Ammon's horn (tissue), 1 donor: ENCODE measurements around the gene LRP1.

Source experiments
- DNase-seq: peaks from one replicate; pipeline ENCODE4 v3.0.0-alpha.2; 2016; ENCODE audit warnings: low spot score

The LRP1 gene

GRCh38 chr12:57236201-57236924 lies 108.1 kb downstream of the LRP1 start:
- DNase-seq = no peak

GRCh38 chr12:57236925-57237595 lies 108.8 kb downstream of the LRP1 start:
- DNase-seq = no peak

GRCh38 chr12:57237596-57237931 lies 109.3 kb downstream of the LRP1 start:
- no peak for DNase-seq

- no peak for DNase-seq
Observed at GRCh38 chr12:57237932-57238853, 109.9 kb downstream of the LRP1 start.

GRCh38 chr12:57238854-57239554 lies 110.7 kb downstream of the LRP1 start:
- peak; percentile 87 for DNase-seq

- DNase-seq = no peak
Observed at GRCh38 chr12:57239587-57240065, 111.3 kb downstream of the LRP1 start.

GRCh38 chr12:57240066-57240921 lies 112.0 kb downstream of the LRP1 start:
- peak; percentile 69 for DNase-seq

- DNase-seq = no peak
Observed at GRCh38 chr12:57240926-57241401, 112.7 kb downstream of the LRP1 start.

- DNase-seq = no peak
Observed at GRCh38 chr12:57241402-57242310, 113.4 kb downstream of the LRP1 start.

GRCh38 chr12:57242329-57242690 lies 114.0 kb downstream of the LRP1 start:
- DNase-seq = no peak

GRCh38 chr12:57242691-57243454 lies 114.6 kb downstream of the LRP1 start:
- DNase-seq = no peak

GRCh38 chr12:57243521-57244311 lies 115.4 kb downstream of the LRP1 start:
- DNase-seq = peak; percentile 68

- DNase-seq = no peak
Observed at GRCh38 chr12:57244312-57244696, 116.0 kb downstream of the LRP1 start.

GRCh38 chr12:57247041-57247440 lies 118.8 kb downstream of the LRP1 start:
- DNase-seq = no peak

- no peak for DNase-seq
Observed at GRCh38 chr12:57248934-57249742, 120.9 kb downstream of the LRP1 start.

GRCh38 chr12:57250541-57250940 lies 122.3 kb downstream of the LRP1 start:
- DNase-seq = no peak

- no peak for DNase-seq
Observed at GRCh38 chr12:57250956-57251355, 122.7 kb downstream of the LRP1 start, which contains the start of gene STAC3. Gene STAC3 (minus strand): TSS chr12:57251187. CDS start chr12:57249636, 1,551 bp downstream.
